ENCODE measurements around the gene BCKDK.
"Not testable (repeated sequence)": the region's sequence is repeated elsewhere in the genome, so short reads cannot be mapped to it uniquely, and the experiment has no call there.

The BCKDK gene

GRCh38 chr16:31135535-31136286 lies 27.5 kb downstream of the BCKDK start, which contains the start of gene PRSS8:
Gene PRSS8 (minus strand): TSS chr16:31135727. CDS start chr16:31135498, 229 bp downstream.
- DNase-seq: no peak

GRCh38 chr16:31136287-31136662 lies 28.1 kb downstream of the BCKDK start:
- in situ Hi-C loops (cut with MboI; ENCODE audit: low pct_unique_long_range_greater_than_20kb, low sequenced_read_pairs): no loop called here
- no peak for DNase-seq

More at GRCh38 chr16:31135535-31136286, 27.5 kb downstream of the BCKDK start, which contains the start of gene PRSS8:
- in situ Hi-C loops (cut with MboI; ENCODE audit: low pct_unique_long_range_greater_than_20kb, low sequenced_read_pairs): no loop called here

GRCh38 chr16:31136822-31137499 lies 28.8 kb downstream of the BCKDK start:
- DNase-seq; in situ Hi-C loops (cut with MboI; ENCODE audit: low pct_unique_long_range_greater_than_20kb, low sequenced_read_pairs): not testable (repeated sequence)

- DNase-seq: no peak
- in situ Hi-C loops (cut with MboI; ENCODE audit: low pct_unique_long_range_greater_than_20kb, low sequenced_read_pairs): no loop called here
Measured at GRCh38 chr16:31138621-31139578, 30.7 kb downstream of the BCKDK start.

GRCh38 chr16:31141071-31141469 lies 32.9 kb downstream of the BCKDK start:
- DNase-seq; in situ Hi-C loops (cut with MboI; ENCODE audit: low pct_unique_long_range_greater_than_20kb, low sequenced_read_pairs): not testable (repeated sequence)

GRCh38 chr16:31141489-31142108 lies 33.4 kb downstream of the BCKDK start:
- in situ Hi-C loops (cut with MboI; ENCODE audit: low pct_unique_long_range_greater_than_20kb, low sequenced_read_pairs): no loop called here
- DNase-seq: no peak

- peak; percentile 99 for DNase-seq
- in situ Hi-C loops (cut with MboI; ENCODE audit: low pct_unique_long_range_greater_than_20kb, low sequenced_read_pairs): no loop called here
Measured at GRCh38 chr16:31142109-31143010, 34.2 kb downstream of the BCKDK start.

GRCh38 chr16:31143011-31143693 lies 35.0 kb downstream of the BCKDK start:
- in situ Hi-C loops (cut with MboI; ENCODE audit: low pct_unique_long_range_greater_than_20kb, low sequenced_read_pairs): no loop called here
- DNase-seq: no peak

- in situ Hi-C loops (cut with MboI; ENCODE audit: low pct_unique_long_range_greater_than_20kb, low sequenced_read_pairs): no loop called here
- DNase-seq: no peak
Measured at GRCh38 chr16:31143694-31144148, 35.5 kb downstream of the BCKDK start.

GRCh38 chr16:31144418-31144817 lies 36.2 kb downstream of the BCKDK start:
- DNase-seq; in situ Hi-C loops (cut with MboI; ENCODE audit: low pct_unique_long_range_greater_than_20kb, low sequenced_read_pairs): not testable (repeated sequence)

GRCh38 chr16:31145398-31145990 lies 37.3 kb downstream of the BCKDK start:
- no peak for DNase-seq
- in situ Hi-C loops (cut with MboI; ENCODE audit: low pct_unique_long_range_greater_than_20kb, low sequenced_read_pairs): no loop called here

GRCh38 chr16:31147574-31147973 lies 39.4 kb downstream of the BCKDK start:
- DNase-seq: no peak
- in situ Hi-C loops (cut with MboI; ENCODE audit: low pct_unique_long_range_greater_than_20kb, low sequenced_read_pairs): no loop called here

- in situ Hi-C loops (cut with MboI; ENCODE audit: low pct_unique_long_range_greater_than_20kb, low sequenced_read_pairs): no loop called here
- DNase-seq: no peak
Measured at GRCh38 chr16:31148281-31148728, 40.1 kb downstream of the BCKDK start.

- in situ Hi-C loops (cut with MboI; ENCODE audit: low pct_unique_long_range_greater_than_20kb, low sequenced_read_pairs): no loop called here
- DNase-seq: no peak
Measured at GRCh38 chr16:31148896-31149295, 40.7 kb downstream of the BCKDK start.

- no peak for DNase-seq
- in situ Hi-C loops (cut with MboI; ENCODE audit: low pct_unique_long_range_greater_than_20kb, low sequenced_read_pairs): no loop called here
Measured at GRCh38 chr16:31149332-31149731, 41.1 kb downstream of the BCKDK start.

GRCh38 chr16:31149894-31150890 lies 42.0 kb downstream of the BCKDK start, which contains the start of gene PRSS36:
Gene PRSS36 (minus strand): TSS chr16:31150066. CDS start chr16:31150035, 31 bp downstream.
- DNase-seq: no peak
- in situ Hi-C loops (cut with MboI; ENCODE audit: low pct_unique_long_range_greater_than_20kb, low sequenced_read_pairs): no loop called here

Measured in KBM-7 (cell line).